ENCODE results near the gene DIP2C. TPM values are rescaled to one million over a fixed set of nuclear protein-coding genes. Genes with fewer than 3 reads are reported as not detected.

DIP2C gene
- total RNA-seq, 1 donor from 2014 or later: 1.6 TPM

DNA sequence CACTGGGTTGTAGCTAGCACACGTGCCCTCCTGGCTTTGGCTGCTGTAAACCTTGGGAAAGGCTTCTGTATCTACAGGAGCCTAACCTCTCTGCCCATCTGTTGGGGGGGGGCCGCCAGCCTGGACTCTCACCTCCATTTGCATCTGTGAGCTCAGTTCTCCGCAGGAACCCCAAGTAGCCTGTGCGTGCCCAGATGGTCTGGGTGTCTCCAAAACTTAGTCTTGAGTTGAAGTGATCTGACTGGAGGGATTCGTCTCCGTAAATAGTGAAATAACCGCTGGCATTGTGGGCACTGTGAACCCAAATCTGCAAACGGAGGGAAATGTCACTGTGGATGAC, 406.4 kb downstream of the DIP2C start:
- peak overlapping the region; percentile 22 for H3K27ac Mint-ChIP-seq
- H3K36me3 Mint-ChIP-seq (ENCODE audit: low read depth): peaks cover 3% of the 10 kb centered on the region
- H3K9me3 Mint-ChIP-seq: peaks cover 4% of the 10 kb centered on the region
- no peak for DNase-seq (ENCODE audit: low spot score)
- peaks cover 25% of the 10 kb centered on the region for H3K4me1 Mint-ChIP-seq (ENCODE audit: low read depth)
- H3K4me3 Mint-ChIP-seq (ENCODE audit: low read depth): no peak overlapping the region
- H3K27me3 Mint-ChIP-seq (ENCODE audit: low read depth): no peaks in the 10 kb centered on the region
- intact Hi-C loops (cut with micrococcal nuclease): loop anchor here (5.0 kb wide), 1 partner anchor 44 kb away; no protein-coding TSS in a partner anchor

DNA sequence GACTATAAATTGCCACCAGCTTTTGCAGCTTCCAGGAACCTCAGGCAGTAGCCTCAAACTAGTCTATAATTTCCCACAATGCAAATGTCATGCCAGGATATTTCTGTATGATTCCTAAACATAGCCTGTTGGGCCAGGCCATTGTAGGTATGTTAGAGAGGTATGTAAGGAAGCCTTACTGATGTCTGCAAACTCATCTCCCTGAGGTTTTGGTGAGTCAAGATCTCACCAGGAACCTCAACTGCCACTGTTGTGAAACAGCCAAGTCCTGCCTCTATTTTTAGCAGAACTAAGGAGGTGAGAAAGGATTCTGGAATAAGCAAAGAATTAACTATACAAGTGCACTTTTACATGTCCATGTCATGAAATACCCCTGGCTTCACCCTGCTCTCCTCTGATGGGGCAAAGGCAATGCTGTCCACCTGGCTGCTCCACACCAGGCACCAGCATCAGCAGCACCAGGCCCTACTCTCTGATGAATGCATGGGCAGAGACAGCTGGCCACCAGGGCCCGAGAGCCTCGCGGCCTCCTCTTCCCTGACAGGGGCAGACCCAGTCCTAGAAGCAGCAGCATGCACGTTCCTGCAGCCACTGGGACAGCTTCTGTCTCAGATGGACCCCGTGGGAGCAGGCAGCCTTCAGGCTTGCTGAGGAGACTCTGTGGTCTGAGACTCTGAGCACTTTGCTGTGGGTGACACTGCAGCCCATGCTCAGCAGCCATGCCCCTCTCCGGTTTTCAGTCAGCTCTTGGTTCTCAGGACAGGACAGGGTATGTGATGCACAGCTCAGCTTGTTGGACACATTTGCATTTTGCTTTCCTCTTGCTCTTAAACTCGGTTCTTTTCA, 407.0 kb downstream of the DIP2C start:
- no peak for DNase-seq (ENCODE audit: low spot score)
- H3K27ac Mint-ChIP-seq: peak overlapping the region; percentile 22
- H3K9me3 Mint-ChIP-seq: peaks cover 4% of the 10 kb centered on the region

DNA sequence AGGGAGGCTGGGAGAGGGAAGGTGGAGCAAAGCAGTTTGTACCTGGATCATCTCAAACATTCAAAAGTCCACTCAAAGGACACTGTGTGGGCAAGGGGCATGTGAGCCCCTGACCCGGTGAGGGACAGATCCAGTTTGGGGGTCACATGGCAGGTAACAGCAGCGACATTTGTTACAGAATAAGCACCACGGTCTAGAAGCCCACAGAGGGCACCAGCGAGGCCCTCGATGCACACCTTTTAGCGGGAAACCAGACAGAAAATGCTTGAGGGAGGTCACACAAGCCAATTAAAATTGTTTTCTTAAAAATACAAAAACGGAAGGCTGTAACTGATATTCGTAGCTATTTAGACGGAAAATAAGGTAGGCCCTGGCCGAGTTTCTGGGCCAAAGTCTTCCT, 409.8 kb downstream of the DIP2C start:
- Mint-ChIP-seq H3K36me3 (ENCODE audit: low read depth) (peaks cover 3% of the 10 kb centered on the region), H3K27me3 (ENCODE audit: low read depth) (peaks cover 2% of the 10 kb centered on the region), H3K9me3 (peaks cover 4% of the 10 kb centered on the region), H3K4me3 (ENCODE audit: low read depth) (no peak overlapping the region), H3K27ac (no peak overlapping the region), H3K4me1 (ENCODE audit: low read depth) (peaks cover 21% of the 10 kb centered on the region)
- DNase-seq (ENCODE audit: low spot score): no peak
- intact Hi-C loops (cut with micrococcal nuclease): loop anchor here (5.0 kb wide), 1 partner anchor 48 kb away; no protein-coding TSS in a partner anchor

More for the DNA sequence above, 407.0 kb downstream of the DIP2C start:
- peaks cover 3% of the 10 kb centered on the region for H3K36me3 Mint-ChIP-seq (ENCODE audit: low read depth)
- peaks cover 25% of the 10 kb centered on the region for H3K4me1 Mint-ChIP-seq (ENCODE audit: low read depth)
- intact Hi-C loops (cut with micrococcal nuclease): loop anchor here (5.0 kb wide), 1 partner anchor 45 kb away; no protein-coding TSS in a partner anchor
- no peak overlapping the region for H3K4me3 Mint-ChIP-seq (ENCODE audit: low read depth)
- H3K27me3 Mint-ChIP-seq (ENCODE audit: low read depth): peaks cover 2% of the 10 kb centered on the region

DNA sequence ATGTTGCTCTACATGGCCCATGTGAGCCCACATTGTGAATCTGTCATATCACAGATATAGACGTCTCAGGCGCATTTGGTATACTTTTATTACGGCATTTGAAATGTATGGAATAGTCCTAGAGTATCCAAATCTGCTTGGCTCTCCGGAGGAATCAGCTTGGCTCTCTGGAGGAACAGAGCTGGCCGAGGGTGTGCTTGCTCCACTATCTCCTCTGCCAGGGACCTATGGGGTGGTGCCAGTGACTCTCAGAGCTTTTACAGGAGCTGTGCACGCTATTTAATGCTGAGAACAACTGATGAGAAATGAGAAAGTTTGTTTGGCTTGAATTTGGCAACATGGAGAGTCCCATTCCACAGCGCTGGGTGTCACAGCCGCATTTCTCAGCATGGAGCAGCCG, 410.2 kb downstream of the DIP2C start:
- Mint-ChIP-seq H3K4me3 (ENCODE audit: low read depth) (no peak overlapping the region), H3K27me3 (ENCODE audit: low read depth) (peaks cover 2% of the 10 kb centered on the region), H3K9me3 (peaks cover 2% of the 10 kb centered on the region), H3K27ac (no peak overlapping the region), H3K4me1 (ENCODE audit: low read depth) (peaks cover 19% of the 10 kb centered on the region), H3K36me3 (ENCODE audit: low read depth) (peaks cover 1% of the 10 kb centered on the region)
- intact Hi-C loops (cut with micrococcal nuclease): no loop called here
- no peak for DNase-seq (ENCODE audit: low spot score)

DNA sequence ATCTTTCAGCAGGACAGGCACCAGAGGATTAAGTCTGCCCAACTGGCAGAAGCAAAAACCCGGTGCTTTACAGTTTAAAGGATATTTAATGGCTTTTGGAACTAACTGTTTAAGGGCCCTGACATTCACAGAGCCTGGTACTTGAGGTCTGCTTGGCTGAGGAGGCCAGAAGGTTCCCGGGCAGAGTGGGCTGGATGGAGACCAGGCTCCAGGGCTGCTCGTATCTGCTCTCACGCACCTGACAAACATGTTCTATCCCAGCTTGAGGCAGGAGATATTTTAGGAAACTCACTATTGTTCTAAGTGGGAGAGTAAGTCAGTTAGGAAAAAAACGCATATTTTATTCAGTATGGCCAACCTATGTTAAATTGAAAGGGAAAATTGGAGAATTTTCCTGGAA, 410.8 kb downstream of the DIP2C start:
- no peaks in the 10 kb centered on the region for H3K36me3 Mint-ChIP-seq (ENCODE audit: low read depth)
- peaks cover 2% of the 10 kb centered on the region for H3K27me3 Mint-ChIP-seq (ENCODE audit: low read depth)
- no peak overlapping the region for H3K27ac Mint-ChIP-seq
- peaks cover 14% of the 10 kb centered on the region for H3K4me1 Mint-ChIP-seq (ENCODE audit: low read depth)
- no peaks in the 10 kb centered on the region for H3K9me3 Mint-ChIP-seq
- H3K4me3 Mint-ChIP-seq (ENCODE audit: low read depth): no peak overlapping the region
- intact Hi-C loops (cut with micrococcal nuclease): no loop called here
- no peak for DNase-seq (ENCODE audit: low spot score)

DNA sequence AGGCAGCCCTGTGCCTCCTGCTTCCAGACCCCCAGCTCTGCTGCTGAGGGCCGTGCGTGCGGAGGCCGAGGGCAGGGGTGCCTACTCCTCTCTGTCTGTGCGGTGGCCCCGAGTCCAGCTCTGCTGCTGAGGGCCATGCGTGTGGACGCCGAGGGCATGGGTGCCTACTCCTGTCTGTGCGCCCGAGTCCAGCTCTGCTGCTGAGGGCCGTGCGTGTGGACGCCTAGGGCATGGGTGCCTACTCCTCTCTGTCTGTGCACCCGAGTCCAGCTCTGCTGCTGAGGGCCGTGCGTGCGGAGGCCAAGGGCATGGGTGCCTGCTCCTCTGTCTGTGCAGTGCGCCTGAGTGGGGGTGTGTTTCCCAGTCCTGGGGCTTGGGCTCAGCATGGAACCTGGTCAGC, 411.5 kb downstream of the DIP2C start:
- no peaks in the 10 kb centered on the region for H3K9me3 Mint-ChIP-seq
- intact Hi-C loops (cut with micrococcal nuclease): no loop called here
- H3K27me3 Mint-ChIP-seq (ENCODE audit: low read depth): peaks cover 2% of the 10 kb centered on the region
- no peak for DNase-seq (ENCODE audit: low spot score)
- H3K4me1 Mint-ChIP-seq (ENCODE audit: low read depth): peaks cover 7% of the 10 kb centered on the region
- H3K36me3 Mint-ChIP-seq (ENCODE audit: low read depth): no peaks in the 10 kb centered on the region
- H3K4me3 Mint-ChIP-seq (ENCODE audit: low read depth): no peak overlapping the region
- H3K27ac Mint-ChIP-seq: no peak overlapping the region

DNA sequence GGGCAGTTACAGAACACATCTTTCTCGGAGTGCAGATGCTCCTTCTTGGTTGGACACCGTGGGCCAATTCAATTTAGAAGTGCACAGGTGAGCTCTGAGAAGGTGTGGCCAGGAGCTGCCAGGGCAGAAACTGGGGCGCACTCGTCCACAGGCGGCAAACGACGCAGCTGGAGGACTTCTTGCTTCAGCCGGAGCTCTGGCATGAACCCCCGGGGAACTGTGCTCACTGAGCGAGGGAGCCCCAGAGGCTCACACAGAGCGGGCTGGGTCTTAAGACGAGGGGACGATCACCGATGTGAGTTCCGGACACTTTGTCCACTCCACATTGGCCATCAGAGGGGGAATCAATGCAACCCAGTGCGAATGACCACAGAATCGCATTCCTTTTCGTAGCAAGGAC, 413.8 kb downstream of the DIP2C start:
- Mint-ChIP-seq H3K4me1 (ENCODE audit: low read depth) (no peaks in the 10 kb centered on the region), H3K9me3 (no peaks in the 10 kb centered on the region), H3K27ac (no peak overlapping the region), H3K36me3 (ENCODE audit: low read depth) (no peaks in the 10 kb centered on the region), H3K27me3 (ENCODE audit: low read depth) (peaks cover 2% of the 10 kb centered on the region), H3K4me3 (ENCODE audit: low read depth) (no peak overlapping the region)
- no peak for DNase-seq (ENCODE audit: low spot score)
- intact Hi-C loops (cut with micrococcal nuclease): no loop called here

DNA sequence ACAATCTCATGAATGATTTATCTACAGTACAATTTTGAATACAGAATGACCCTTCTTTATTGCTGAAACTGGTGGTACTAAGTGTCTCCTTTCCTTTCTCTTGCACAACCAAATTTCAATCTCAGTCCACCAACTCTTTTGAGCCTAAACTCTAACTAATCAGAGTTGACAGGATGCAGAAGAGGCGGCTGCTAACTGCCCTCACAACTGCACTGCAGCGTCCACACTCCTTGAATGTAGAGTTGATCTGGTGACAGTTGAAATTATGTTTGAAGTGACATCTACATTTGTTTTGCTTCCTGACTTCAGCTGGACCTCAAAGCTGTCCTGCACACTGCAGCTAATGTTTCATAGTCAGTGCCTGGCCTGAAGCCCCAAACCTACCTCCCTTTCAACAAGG, 414.6 kb downstream of the DIP2C start:
- H3K4me1 Mint-ChIP-seq (ENCODE audit: low read depth): no peaks in the 10 kb centered on the region
- DNase-seq (ENCODE audit: low spot score): no peak
- no peaks in the 10 kb centered on the region for H3K36me3 Mint-ChIP-seq (ENCODE audit: low read depth)
- H3K9me3 Mint-ChIP-seq: no peaks in the 10 kb centered on the region
- peaks cover 2% of the 10 kb centered on the region for H3K27me3 Mint-ChIP-seq (ENCODE audit: low read depth)
- H3K27ac Mint-ChIP-seq: no peak overlapping the region
- intact Hi-C loops (cut with micrococcal nuclease): no loop called here
- no peak overlapping the region for H3K4me3 Mint-ChIP-seq (ENCODE audit: low read depth)

DNA sequence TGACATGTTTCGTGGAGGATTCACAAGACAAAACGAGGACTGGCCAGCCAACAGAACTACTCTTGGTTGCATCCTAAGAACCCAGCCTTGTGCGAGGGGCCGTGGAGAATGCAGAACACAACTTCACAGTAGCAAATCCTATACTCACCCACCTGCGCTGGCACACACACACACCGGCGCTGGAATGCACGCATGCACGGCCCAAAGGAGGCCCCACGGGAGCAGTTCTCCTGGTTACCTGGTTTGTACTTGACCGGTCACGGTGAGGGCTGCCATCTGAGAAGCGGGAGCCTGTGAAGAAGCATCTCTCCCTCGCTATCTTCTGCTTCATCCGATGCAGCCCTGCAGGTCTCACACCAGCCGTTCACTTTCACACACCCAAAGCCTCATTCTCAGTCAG, 416.4 kb downstream of the DIP2C start:
- no peaks in the 10 kb centered on the region for H3K9me3 Mint-ChIP-seq
- DNase-seq (ENCODE audit: low spot score): no peak
- no peaks in the 10 kb centered on the region for H3K4me1 Mint-ChIP-seq (ENCODE audit: low read depth)
- intact Hi-C loops (cut with micrococcal nuclease): no loop called here
- H3K27ac Mint-ChIP-seq: no peak overlapping the region
- peaks cover 2% of the 10 kb centered on the region for H3K27me3 Mint-ChIP-seq (ENCODE audit: low read depth)
- no peak overlapping the region for H3K4me3 Mint-ChIP-seq (ENCODE audit: low read depth)
- no peaks in the 10 kb centered on the region for H3K36me3 Mint-ChIP-seq (ENCODE audit: low read depth)

DNA sequence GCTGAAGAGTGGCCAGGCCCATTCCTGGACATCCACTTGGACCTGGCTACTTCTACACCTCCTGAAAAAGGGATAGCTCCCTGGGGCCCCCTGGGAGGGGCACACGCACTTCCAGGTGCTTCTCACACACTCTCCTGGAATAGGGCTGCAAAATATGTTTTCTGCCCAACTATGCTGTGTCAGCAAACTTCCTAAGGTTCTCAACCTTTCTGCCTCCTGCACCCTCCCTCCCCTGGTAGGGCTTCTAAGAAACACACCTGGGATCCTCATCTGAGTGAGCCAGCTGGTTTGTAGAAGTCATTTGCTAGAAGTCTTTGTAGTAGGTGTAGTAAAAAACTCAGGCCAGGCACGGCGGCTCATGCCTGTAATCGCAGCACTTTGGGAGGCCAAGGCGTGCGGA, 417.7 kb downstream of the DIP2C start:
- Mint-ChIP-seq H3K27ac (no peak overlapping the region), H3K36me3 (ENCODE audit: low read depth) (no peaks in the 10 kb centered on the region), H3K4me1 (ENCODE audit: low read depth) (no peaks in the 10 kb centered on the region), H3K4me3 (ENCODE audit: low read depth) (no peak overlapping the region), H3K27me3 (ENCODE audit: low read depth) (peaks cover 5% of the 10 kb centered on the region), H3K9me3 (no peaks in the 10 kb centered on the region)
- DNase-seq (ENCODE audit: low spot score): no peak
- intact Hi-C loops (cut with micrococcal nuclease): no loop called here

DNA sequence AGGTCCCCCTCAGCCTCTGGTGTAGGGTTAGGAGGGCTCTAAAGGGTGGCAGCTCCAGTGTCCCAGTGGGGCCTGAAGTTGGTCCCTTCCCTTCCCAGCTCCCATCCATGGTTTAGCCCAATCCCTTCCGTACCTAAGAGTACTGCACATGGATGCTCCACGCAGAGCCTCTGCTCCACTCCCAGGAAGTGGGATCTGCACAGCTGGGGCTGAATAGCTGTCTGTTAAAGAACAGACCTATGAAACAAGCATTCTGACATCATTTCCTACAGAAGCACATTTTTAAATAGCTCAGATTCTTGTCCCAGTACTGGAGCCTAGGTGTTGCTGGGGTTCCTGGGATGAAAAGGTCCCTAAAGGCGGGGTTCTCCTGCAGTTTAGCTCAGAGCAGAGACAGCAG, 418.3 kb downstream of the DIP2C start:
- Mint-ChIP-seq H3K36me3 (ENCODE audit: low read depth) (no peaks in the 10 kb centered on the region), H3K4me3 (ENCODE audit: low read depth) (no peak overlapping the region), H3K4me1 (ENCODE audit: low read depth) (no peaks in the 10 kb centered on the region), H3K27ac (no peak overlapping the region), H3K27me3 (ENCODE audit: low read depth) (peaks cover 5% of the 10 kb centered on the region), H3K9me3 (no peaks in the 10 kb centered on the region)
- intact Hi-C loops (cut with micrococcal nuclease): no loop called here
- no peak for DNase-seq (ENCODE audit: low spot score)

DNA sequence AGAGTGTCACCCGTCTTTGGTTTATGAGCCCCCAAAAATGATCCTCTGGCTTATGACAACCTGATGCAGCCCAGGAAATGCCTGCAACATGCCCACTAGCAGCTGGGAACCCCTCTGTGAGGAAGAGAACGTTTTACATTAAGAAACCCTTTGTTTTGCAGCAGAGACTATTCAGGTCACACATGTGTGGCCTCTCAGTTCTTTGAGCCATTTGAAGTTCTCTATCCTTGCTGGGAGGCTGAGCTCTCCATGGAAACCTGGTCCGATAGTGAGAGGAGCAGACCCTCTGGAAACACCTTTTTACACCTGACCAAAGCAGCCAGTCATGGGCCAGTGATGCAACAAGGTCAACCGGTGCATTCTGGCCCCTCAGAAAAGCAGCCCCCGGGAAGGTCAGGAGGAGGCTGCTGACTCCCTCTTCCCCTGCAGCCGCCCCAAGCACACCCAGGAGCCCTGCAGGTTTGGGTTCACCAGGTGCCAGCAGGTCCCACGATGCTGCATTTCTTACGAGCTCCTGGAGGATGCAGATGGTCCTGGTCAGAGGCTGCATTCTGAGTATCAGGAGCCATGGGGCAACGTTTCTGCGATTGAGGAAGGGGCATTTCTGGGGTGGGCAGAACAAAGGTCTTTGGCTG, 419.9 kb downstream of the DIP2C start:
- intact Hi-C loops (cut with micrococcal nuclease): no loop called here
- Mint-ChIP-seq H3K9me3 (no peaks in the 10 kb centered on the region), H3K4me3 (ENCODE audit: low read depth) (no peak overlapping the region), H3K27me3 (ENCODE audit: low read depth) (peaks cover 5% of the 10 kb centered on the region), H3K36me3 (ENCODE audit: low read depth) (no peaks in the 10 kb centered on the region), H3K4me1 (ENCODE audit: low read depth) (peaks cover 5% of the 10 kb centered on the region), H3K27ac (no peak overlapping the region)
- no peak for DNase-seq (ENCODE audit: low spot score)

DNA sequence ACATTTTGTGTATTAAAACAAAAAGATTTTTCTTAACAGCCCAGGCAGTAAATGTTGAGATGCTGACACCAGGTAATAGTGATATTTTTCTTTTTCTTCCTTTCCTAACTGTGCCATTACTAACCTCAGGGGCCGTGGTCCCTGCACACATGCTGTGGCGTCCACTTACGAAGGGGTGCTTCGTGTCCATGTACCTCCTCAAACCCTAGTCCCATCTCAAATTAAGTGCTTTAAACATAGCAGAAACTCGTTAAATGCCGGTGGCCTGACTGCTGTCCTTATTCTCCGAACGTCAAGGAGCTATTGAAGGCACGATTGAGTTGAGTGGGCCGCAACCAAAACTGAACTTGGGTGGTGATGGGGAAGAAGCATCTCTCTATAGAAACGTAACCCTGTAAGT, 421.8 kb downstream of the DIP2C start:
- Mint-ChIP-seq H3K4me1 (ENCODE audit: low read depth) (peaks cover 5% of the 10 kb centered on the region), H3K36me3 (ENCODE audit: low read depth) (no peaks in the 10 kb centered on the region), H3K27ac (no peak overlapping the region), H3K27me3 (ENCODE audit: low read depth) (peaks cover 5% of the 10 kb centered on the region), H3K4me3 (ENCODE audit: low read depth) (no peak overlapping the region), H3K9me3 (no peaks in the 10 kb centered on the region)
- intact Hi-C loops (cut with micrococcal nuclease): no loop called here
- no peak for DNase-seq (ENCODE audit: low spot score)
